HG03432 (cell line): Measurements from ENCODE around the gene DPYD.
A peak's percentile ranks its signal among the peaks of the same experiment; 100 is the strongest.

Experiments
- ATAC-seq: cut with Tn5 transposase; IDR thresholded peaks from one replicate; pipeline ENCODE4 v1.9.1; 2021; ENCODE audit warnings: mild to moderate bottlenecking, moderate library complexity; ENCODE audit not compliant: unreplicated experiment

DPYD gene

GRCh38 chr1:97163591-97164275 is 757.1 kb downstream of the DPYD start:
- ATAC-seq: peak; percentile 73

- no peak for ATAC-seq
Measured at GRCh38 chr1:97160818-97161217, 760.0 kb downstream of the DPYD start.

DNA sequence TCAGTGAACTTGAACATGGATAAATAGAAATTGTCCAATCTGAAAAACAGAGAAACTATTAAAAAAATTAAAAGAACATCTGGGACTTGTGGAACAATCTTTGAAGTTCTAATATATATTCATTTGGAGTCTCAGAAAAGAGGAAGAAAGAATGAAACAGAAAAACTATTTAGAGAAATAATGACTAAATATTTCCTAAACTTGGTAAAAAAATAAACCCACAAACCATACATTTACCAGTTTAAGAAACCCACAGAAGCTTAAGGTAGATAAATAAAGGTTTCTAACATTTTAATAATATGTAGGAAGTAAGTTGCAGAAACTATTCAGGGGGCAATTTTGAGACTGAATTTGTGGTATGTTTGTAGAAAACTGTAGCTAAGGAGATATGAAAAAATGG is 761.5 kb downstream of the DPYD start:
- peak; percentile 60 for ATAC-seq

- ATAC-seq: peak; percentile 4
Measured at GRCh38 chr1:97158691-97159096, 762.1 kb downstream of the DPYD start.

DNA sequence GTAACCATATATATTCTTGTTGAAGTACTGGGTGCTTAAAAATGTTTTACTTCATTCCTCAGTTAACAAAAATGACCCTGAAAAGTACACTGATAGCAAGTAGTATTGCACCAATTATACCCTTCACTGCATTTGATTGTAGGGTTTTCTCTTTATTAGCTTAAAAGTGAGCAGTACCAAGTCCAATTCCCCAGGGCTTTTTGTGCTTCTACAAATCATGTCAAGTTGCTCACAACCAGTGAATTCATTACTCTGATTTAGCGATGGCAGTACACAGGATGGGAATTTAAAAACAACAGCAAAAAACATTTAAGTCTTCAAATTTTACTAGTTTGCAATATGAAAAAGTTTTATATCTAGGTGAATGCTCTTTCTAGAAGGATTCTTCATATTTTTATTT is 762.8 kb downstream of the DPYD start:
- no peak for ATAC-seq

- ATAC-seq: no peak
Measured at GRCh38 chr1:97151651-97152050, 769.2 kb downstream of the DPYD start.

DNA sequence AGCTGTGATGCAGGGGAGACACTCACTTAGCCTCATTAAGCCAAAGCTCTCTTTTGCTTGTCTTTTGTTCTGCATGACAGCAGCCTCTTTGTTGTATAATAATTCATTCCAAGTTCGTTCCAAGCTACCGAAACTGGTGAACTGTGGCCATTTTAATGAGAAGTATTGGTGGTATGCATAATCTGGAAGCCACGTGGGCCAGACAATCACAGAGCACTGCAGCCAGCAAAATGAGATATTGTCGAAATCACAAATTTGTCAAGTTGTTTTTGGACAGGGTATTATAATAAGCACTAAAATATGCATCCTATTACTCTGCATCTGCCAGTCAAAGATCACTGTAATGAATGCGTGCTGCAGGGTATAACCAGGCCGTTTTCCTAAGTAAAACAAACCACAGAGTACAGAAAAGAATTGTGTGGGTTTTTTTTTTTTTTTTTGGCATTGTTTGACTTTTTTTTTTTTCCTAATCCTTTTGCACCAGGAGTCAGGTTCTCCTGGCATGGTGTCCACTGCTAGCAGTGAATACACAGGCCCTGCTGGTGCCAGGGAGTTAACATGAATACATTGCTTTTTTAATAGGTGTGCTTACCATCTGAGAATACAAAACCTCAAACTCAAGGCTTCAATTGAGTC is 775.4 kb downstream of the DPYD start:
- ATAC-seq: no peak

DNA sequence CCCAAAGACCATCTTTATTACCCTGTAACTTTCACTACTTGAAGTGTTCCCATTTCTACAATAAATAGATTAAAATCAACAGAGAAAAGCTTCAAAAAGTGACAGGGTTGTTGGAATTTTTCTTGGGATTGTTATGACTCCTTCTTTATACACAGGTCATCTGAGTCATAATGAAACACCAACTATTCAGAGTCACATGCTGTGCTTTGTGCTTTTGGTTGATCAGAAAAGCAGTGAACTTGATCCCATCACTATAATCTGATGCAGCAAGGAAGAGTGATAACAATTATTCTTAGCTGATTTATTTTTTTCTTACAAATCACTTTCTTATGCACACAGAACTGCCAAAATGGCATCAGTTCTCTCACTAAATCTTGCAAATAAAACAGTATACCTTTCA is 776.3 kb downstream of the DPYD start:
- ATAC-seq: no peak

DNA sequence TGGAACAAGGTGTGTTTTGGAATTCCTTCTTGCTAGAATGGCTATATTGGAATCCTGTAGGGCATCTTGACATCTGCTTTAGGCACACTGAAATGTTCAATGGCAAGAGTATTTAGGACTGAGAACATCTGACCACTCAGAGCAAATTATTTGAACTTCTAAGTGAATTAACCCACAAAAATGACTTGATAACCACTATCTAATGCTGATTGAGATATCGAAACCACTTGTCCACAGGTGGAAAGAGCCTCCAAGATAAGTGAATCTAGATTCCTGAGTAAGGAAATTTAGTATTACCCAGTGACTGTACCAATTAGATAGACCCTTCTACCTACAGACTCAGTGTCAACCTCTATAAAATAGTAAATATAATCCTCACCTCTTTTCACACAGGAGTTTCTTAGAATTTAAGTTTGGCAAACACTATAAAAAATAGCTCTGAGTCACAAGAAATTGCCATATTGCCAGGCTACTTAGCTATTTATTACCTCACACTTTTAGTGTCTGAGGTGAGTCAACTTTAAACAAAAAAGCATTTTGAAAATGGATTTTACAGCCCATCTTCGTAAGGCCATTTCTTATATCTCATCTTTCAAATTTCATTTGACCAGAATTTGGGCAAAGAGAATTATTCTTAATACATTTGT is 777.5 kb downstream of the DPYD start:
- ATAC-seq: no peak

DNA sequence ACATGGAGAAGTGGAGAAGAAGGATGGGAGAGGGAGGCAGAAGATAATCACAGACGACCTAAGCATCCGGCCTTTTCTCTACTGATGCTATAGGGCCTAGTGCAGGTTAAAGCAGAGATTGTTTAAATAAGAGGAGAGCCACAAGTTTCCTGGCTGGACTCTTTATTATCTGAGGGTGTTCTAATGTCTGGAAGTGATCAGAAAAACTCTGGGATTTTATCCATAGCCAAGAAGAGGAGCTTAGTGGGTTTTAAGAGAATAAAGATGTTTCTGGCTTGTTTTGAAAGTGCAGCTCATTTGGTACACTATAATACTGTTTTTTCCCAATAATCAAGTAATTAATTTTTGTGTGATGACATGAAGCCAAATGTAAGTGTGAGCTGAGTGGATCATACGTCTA is 780.2 kb downstream of the DPYD start:
- ATAC-seq: no peak

- ATAC-seq: no peak
Measured at GRCh38 chr1:97139512-97139911, 781.3 kb downstream of the DPYD start.

- peak; percentile 56 for ATAC-seq
Measured at GRCh38 chr1:97138515-97139032, 782.3 kb downstream of the DPYD start.

DNA sequence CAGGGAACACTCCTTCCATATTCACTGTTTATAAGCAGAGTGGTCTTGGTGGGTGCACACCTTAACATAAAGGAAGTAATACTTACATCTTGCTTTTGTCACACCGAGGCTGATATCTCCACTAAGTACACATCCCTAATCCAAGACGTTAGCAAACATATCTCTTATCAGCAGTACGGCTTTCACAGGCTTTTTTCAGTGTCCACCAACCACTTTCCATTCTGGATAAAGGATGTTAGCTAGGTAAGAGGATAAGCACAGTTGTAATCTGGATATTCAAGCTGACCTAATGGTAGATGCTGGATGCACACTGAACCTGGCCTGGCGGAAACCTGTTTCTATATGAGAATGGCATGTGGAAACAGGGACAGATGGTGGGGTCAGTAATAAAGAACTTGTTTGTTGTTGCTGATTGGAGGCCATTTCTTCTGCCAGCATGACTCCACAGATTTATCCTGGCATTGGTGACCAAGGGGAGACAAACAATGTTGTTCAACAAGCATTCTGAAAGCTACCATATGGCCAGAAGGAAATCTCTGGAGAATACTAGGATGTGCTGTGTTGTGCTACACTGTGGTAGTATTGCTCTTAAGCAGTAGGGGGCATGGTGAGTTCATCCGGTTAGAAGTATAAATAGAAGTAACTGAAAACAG is 782.8 kb downstream of the DPYD start:
- peak; percentile 99 for ATAC-seq

GRCh38 chr1:97136996-97137395 is 783.8 kb downstream of the DPYD start:
- no peak for ATAC-seq

DNA sequence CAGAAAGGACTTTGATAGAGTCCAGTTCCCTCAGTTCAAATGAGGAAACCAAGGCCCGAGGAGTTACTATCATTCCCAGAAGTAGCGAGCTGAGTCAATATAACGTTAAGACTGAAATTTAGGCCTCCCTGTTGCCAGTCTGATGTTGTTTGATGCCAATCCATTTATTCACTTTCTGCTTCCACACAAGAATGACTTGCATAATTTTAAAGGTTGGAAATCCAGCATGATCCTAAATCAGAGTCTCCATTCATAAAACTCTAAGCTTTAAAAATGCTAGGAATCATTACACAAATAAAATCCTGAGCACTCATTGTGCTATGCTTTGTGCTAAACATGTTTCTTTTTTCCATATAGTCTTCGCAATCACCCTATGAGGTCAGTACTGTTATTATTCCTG is 784.9 kb downstream of the DPYD start:
- ATAC-seq: no peak

- ATAC-seq: no peak
Measured at GRCh38 chr1:97128426-97128825, 792.4 kb downstream of the DPYD start.

GRCh38 chr1:97123717-97124431 is 797.0 kb downstream of the DPYD start:
- ATAC-seq: no peak

DNA sequence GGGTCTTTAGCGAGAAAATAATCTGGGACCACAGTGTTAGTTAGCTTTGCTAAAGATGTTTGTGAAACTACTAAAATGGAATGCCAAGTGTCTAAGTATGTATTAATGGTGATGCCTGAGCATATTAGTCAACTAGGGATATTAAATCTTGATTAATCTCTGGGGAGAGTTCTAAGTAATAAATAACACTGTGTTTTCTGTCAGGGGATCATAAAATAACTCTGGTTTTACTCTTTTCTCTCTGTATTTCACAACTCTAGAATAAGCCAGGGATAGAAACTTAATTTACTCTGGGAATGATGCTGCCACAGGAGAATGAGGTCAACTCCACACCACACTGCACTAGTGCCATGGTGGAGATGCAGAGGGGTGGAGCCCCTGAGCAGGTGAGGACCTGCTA is 800.0 kb downstream of the DPYD start:
- ATAC-seq: no peak

DNA sequence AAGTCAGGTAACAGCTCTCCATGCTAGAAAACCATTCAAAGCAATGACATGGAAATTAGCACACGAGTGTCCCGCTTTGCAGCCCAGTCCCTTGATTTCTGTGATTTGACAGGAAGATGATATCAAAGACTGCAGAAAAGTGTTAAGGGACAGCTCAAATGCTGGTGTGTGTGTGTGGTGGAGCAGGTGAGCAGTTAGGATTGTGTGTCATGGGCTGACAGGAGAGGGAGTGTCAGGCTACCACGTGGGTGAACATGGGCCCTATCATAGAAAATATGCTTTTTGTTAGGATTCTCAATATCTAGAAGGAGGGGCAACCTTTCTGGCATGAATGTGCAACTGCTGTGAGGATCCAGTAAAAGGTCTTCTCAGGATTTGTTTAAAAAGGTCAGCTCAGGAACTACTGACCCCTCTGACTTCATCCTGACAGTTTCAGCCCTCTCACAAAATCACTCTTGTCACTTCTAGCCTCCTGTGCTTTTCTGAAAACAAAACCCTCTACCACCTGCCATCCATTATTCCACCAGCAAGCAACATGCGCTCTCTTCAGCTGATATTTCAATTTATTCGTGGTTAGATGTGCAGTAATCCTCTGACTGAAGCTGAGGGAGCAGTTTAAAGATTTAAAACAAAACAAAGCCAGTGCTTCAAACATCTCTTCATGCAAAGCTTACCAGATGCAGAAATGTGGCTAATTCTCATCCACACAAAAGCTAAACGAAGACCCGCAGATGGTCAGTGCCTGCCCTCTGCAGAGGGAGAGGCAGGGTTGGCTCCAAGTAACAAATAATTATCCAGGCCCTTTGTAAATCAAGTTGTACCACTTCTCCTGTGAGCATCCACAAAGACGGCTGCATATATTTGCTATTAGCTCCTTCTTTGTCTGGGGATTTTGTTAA is 801.3 kb downstream of the DPYD start:
- no peak for ATAC-seq

DNA sequence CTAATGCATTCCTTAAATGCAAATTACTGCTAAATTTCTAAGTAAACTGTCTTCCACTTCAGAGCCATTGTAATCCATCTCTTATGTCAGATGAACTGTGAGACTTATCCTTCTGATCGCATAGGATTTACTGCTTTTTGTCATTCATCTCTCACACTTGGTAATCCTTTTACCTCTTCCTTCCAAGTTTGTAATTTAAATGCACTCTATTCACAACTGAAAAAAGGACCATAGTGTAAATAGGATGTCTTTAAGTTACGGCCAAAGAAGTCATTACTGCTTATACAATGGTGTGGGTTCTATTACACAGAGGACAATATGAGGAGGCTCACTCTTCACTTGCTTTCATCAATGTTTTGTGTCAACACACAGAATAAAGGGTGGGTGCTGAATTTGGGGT is 806.0 kb downstream of the DPYD start:
- no peak for ATAC-seq
